ENCODE measurements around the gene MCCD1.
"Not testable (repeated sequence)": the region's sequence is repeated elsewhere in the genome, so short reads cannot be mapped to it uniquely, and the experiment has no call there.

MCCD1 gene

GRCh38 chr6:31528821-31529328 is at the start of gene MCCD1:
Gene MCCD1 (plus strand): TSS chr6:31528962. CDS start chr6:31529015, 53 bp downstream.
- FAIRE-seq = no peak

- no peak for FAIRE-seq
Observed at GRCh38 chr6:31479151-31479932, 49.4 kb upstream of the MCCD1 start.

GRCh38 chr6:31479933-31480535 is 48.7 kb upstream of the MCCD1 start:
- FAIRE-seq = no peak

GRCh38 chr6:31480574-31480973 is 48.2 kb upstream of the MCCD1 start:
- FAIRE-seq = no peak

GRCh38 chr6:31483392-31483791 is 45.4 kb upstream of the MCCD1 start:
- FAIRE-seq = no peak

- FAIRE-seq = no peak
Observed at GRCh38 chr6:31485055-31485454, 43.7 kb upstream of the MCCD1 start.

- peak; percentile 69 for FAIRE-seq
Observed at GRCh38 chr6:31486065-31486837, 42.5 kb upstream of the MCCD1 start.

GRCh38 chr6:31487674-31488073 is 41.1 kb upstream of the MCCD1 start:
- FAIRE-seq = not testable (repeated sequence)

- FAIRE-seq = no peak
Observed at GRCh38 chr6:31489086-31489485, 39.7 kb upstream of the MCCD1 start.

GRCh38 chr6:31490115-31490873 is 38.5 kb upstream of the MCCD1 start:
- no peak for FAIRE-seq

GRCh38 chr6:31493550-31493874 is 35.2 kb upstream of the MCCD1 start:
- not testable (repeated sequence) for FAIRE-seq

- no peak for FAIRE-seq
Observed at GRCh38 chr6:31493875-31494694, 34.7 kb upstream of the MCCD1 start.

GRCh38 chr6:31495580-31495979 is 33.2 kb upstream of the MCCD1 start:
- no peak for FAIRE-seq

GRCh38 chr6:31496826-31497225 is 31.9 kb upstream of the MCCD1 start:
- FAIRE-seq = not testable (repeated sequence)

GRCh38 chr6:31497531-31498476 is 31.0 kb upstream of the MCCD1 start, which contains the start of gene MICB:
Gene MICB (plus strand): TSS chr6:31498145. CDS start chr6:31498194, 49 bp downstream.
- FAIRE-seq = no peak

- no peak for FAIRE-seq
Observed at GRCh38 chr6:31498748-31499147, 30.0 kb upstream of the MCCD1 start.

- not testable (repeated sequence) for FAIRE-seq
Observed at GRCh38 chr6:31499648-31500047, 29.1 kb upstream of the MCCD1 start.

- FAIRE-seq = no peak
Observed at GRCh38 chr6:31502586-31502985, 26.2 kb upstream of the MCCD1 start.

GRCh38 chr6:31509036-31509435 is 19.7 kb upstream of the MCCD1 start:
- not testable (repeated sequence) for FAIRE-seq

GRCh38 chr6:31510007-31510406 is 18.8 kb upstream of the MCCD1 start:
- no peak for FAIRE-seq

All from TTC549 (cell line).